HG02571 (cell line): ENCODE results near the gene PSMG4.

Experiments used
- ATAC-seq: cut with Tn5 transposase; IDR thresholded peaks from one replicate; pipeline ENCODE4 v1.9.1; 2021; ENCODE audit warnings: mild to moderate bottlenecking, moderate library complexity; ENCODE audit not compliant: unreplicated experiment

The PSMG4 gene

GRCh38 chr6:3305831-3306230 lies 47.1 kb downstream of the PSMG4 start:
- ATAC-seq = no peak

GRCh38 chr6:3306848-3307247 lies 48.1 kb downstream of the PSMG4 start:
- no peak for ATAC-seq

- no peak for ATAC-seq
Measured at GRCh38 chr6:3307436-3307835, 48.7 kb downstream of the PSMG4 start.

GRCh38 chr6:3308106-3308505 lies 49.4 kb downstream of the PSMG4 start:
- no peak for ATAC-seq

GRCh38 chr6:3309391-3310050 lies 50.8 kb downstream of the PSMG4 start:
- ATAC-seq = no peak

GRCh38 chr6:3310051-3310448 lies 51.3 kb downstream of the PSMG4 start:
- ATAC-seq = no peak

- ATAC-seq = no peak
Measured at GRCh38 chr6:3310703-3311102, 52.0 kb downstream of the PSMG4 start.

GRCh38 chr6:3311826-3312225 lies 53.1 kb downstream of the PSMG4 start:
- ATAC-seq = no peak

GRCh38 chr6:3312604-3313231 lies 54.0 kb downstream of the PSMG4 start:
- no peak for ATAC-seq

- no peak for ATAC-seq
Measured at GRCh38 chr6:3314176-3314575, 55.4 kb downstream of the PSMG4 start.

- ATAC-seq = no peak
Measured at GRCh38 chr6:3314621-3315467, 56.1 kb downstream of the PSMG4 start.

GRCh38 chr6:3315841-3316240 lies 57.1 kb downstream of the PSMG4 start:
- no peak for ATAC-seq

GRCh38 chr6:3316331-3316730 lies 57.6 kb downstream of the PSMG4 start:
- ATAC-seq = no peak

- no peak for ATAC-seq
Measured at GRCh38 chr6:3316818-3317217, 58.1 kb downstream of the PSMG4 start.
